ENCODE data around the gene RDX. TPM values are rescaled to one million over a fixed set of nuclear protein-coding genes. Genes with fewer than 3 reads are reported as not detected.
A peak's percentile ranks its signal among the peaks of the same experiment; 100 is the strongest.

Gene RDX
- total RNA-seq, 1 experiment from 2014 or later, result 196 TPM

GRCh38 chr11:110290591-110291334 lies 5.7 kb downstream of the RDX start:
- CTCF ChIA-PET, result no interaction called here

GRCh38 chr11:110289472-110289871 lies 6.9 kb downstream of the RDX start:
- no peak overlapping the region for H3K4me3 ChIP-seq
- no peak for DNase-seq
- H3K9me2 ChIP-seq (ENCODE audit: insufficient read depth), result no peaks in the 10 kb centered on the region
- no TSS peak for BruUV-seq (replicated peaks)
- peaks cover 45% of the 10 kb centered on the region for H3K4me1 ChIP-seq (replicated peaks; ENCODE audit: insufficient read depth)
- H2AFZ ChIP-seq, result no peak overlapping the region
- 0 out of 2 replicates have a peak, but pooled peaks cover 14% of the 10 kb centered on the region for H3K36me3 ChIP-seq (ENCODE audit: low read depth)
- peaks cover 100% of the 10 kb centered on the region for H3K79me2 ChIP-seq (ENCODE audit: low read depth)
- H3K9me3 ChIP-seq (ENCODE audit: insufficient read depth, low read depth), result no peaks in the 10 kb centered on the region
- POLR2A ChIA-PET (ENCODE audit: unreplicated experiment), result no interaction called here
- H3K27me3 ChIP-seq (ENCODE audit: insufficient read depth, low read depth), result no peaks in the 10 kb centered on the region
- no peak overlapping the region for H3K4me2 ChIP-seq
- intact Hi-C loops (cut with micrococcal nuclease; ENCODE audit: unreplicated experiment), result no loop called here
- peaks cover 45% of the 10 kb centered on the region for H4K20me1 ChIP-seq (ENCODE audit: insufficient read depth)
- peaks cover 28% of the 10 kb centered on the region for H3F3A ChIP-seq (ENCODE audit: insufficient read depth, low read depth)
- TF ChIP-seq CTCF (conservative IDR thresholded peaks at IDR 0.05) (no peak), EZH2 (IDR thresholded peaks at IDR 0.05; ENCODE audit: low read depth) (no peak)
- no peak overlapping the region for H3K27ac ChIP-seq
- CTCF ChIA-PET, result interaction anchor here (0.6 kb wide), 1 partner anchor 138 kb away, joined by 11 read pairs; no protein-coding TSS in a partner anchor

More at GRCh38 chr11:110290591-110291334, 5.7 kb downstream of the RDX start:
- H3K27ac ChIP-seq, result no peak overlapping the region
- BruUV-seq (replicated peaks), result no TSS peak
- H3K27me3 ChIP-seq (ENCODE audit: insufficient read depth, low read depth), result no peaks in the 10 kb centered on the region
- peaks cover 22% of the 10 kb centered on the region for H3F3A ChIP-seq (ENCODE audit: insufficient read depth, low read depth)
- no peaks in the 10 kb centered on the region for H3K9me2 ChIP-seq (ENCODE audit: insufficient read depth)
- peaks cover 48% of the 10 kb centered on the region for H3K4me1 ChIP-seq (replicated peaks; ENCODE audit: insufficient read depth)
- POLR2A ChIA-PET (ENCODE audit: unreplicated experiment), result no interaction called here
- no peak for DNase-seq
- TF ChIP-seq CTCF (conservative IDR thresholded peaks at IDR 0.05) (no peak), EZH2 (IDR thresholded peaks at IDR 0.05; ENCODE audit: low read depth) (no peak)
- no peak overlapping the region for H3K4me2 ChIP-seq
- H3K79me2 ChIP-seq (ENCODE audit: low read depth), result peaks cover 100% of the 10 kb centered on the region
- H2AFZ ChIP-seq, result no peak overlapping the region
- H3K9me3 ChIP-seq (ENCODE audit: insufficient read depth, low read depth), result no peaks in the 10 kb centered on the region
- intact Hi-C loops (cut with micrococcal nuclease; ENCODE audit: unreplicated experiment), result loop anchor here (10.0 kb wide), 2 partner anchors 196 to 346 kb away; partner anchors contain the start of gene ZC3H12C
- H4K20me1 ChIP-seq (ENCODE audit: insufficient read depth), result peaks cover 45% of the 10 kb centered on the region
- no peak overlapping the region for H3K4me3 ChIP-seq
- H3K36me3 ChIP-seq (ENCODE audit: low read depth), result peaks cover 14% of the 10 kb centered on the region; the same call in 1 of the 2 replicates

GRCh38 chr11:110287537-110287936 lies 8.9 kb downstream of the RDX start:
- CTCF ChIA-PET, result no interaction called here
- DNase-seq, result no peak
- Histone ChIP-seq H3K27me3 (ENCODE audit: insufficient read depth, low read depth) (no peaks in the 10 kb centered on the region), H3K9me3 (ENCODE audit: insufficient read depth, low read depth) (no peaks in the 10 kb centered on the region), H3K9me2 (ENCODE audit: insufficient read depth) (no peaks in the 10 kb centered on the region), H3K79me2 (ENCODE audit: low read depth) (peaks cover 100% of the 10 kb centered on the region), H3K36me3 (ENCODE audit: low read depth) (peaks cover 15% of the 10 kb centered on the region; the same call in 1 of the 2 replicates), H3K4me1 (replicated peaks; ENCODE audit: insufficient read depth) (peaks cover 25% of the 10 kb centered on the region), H4K20me1 (ENCODE audit: insufficient read depth) (peaks cover 40% of the 10 kb centered on the region), H3K4me2 (no peak overlapping the region), H3K4me3 (no peak overlapping the region), H2AFZ (no peak overlapping the region), H3F3A (ENCODE audit: insufficient read depth, low read depth) (peaks cover 28% of the 10 kb centered on the region), H3K27ac (peak overlapping the region; percentile 36)
- TF ChIP-seq CTCF (conservative IDR thresholded peaks at IDR 0.05) (no peak), EZH2 (IDR thresholded peaks at IDR 0.05; ENCODE audit: low read depth) (no peak)
- POLR2A ChIA-PET (ENCODE audit: unreplicated experiment), result interaction anchor here (0.5 kb wide), 1 partner anchor 43 kb away, joined by 3 read pairs; no protein-coding TSS in a partner anchor
- BruUV-seq (replicated peaks), result no TSS peak
- intact Hi-C loops (cut with micrococcal nuclease; ENCODE audit: unreplicated experiment), result no loop called here

Measured in PC-9 (cell line).